ENCODE data around the gene FZD7.

FZD7 gene

GRCh38 chr2:202033317-202034248 lies at the start of gene FZD7:
Gene FZD7 (plus strand): TSS chr2:202033855. CDS start chr2:202034648, 793 bp downstream.
- DNase-seq (ENCODE audit: low read depth in 2 of 2) = peak; percentile 58 to 69

GRCh38 chr2:201984333-201984732 lies 49.3 kb upstream of the FZD7 start:
- DNase-seq (ENCODE audit: low read depth in 2 of 2) = no peak

- DNase-seq (ENCODE audit: low read depth in 2 of 2) = no peak
Measured at GRCh38 chr2:201984800-201985525, 48.7 kb upstream of the FZD7 start.

- DNase-seq (ENCODE audit: low read depth in 2 of 2) = no peak
Measured at GRCh38 chr2:201985728-201986462, 47.8 kb upstream of the FZD7 start.

- DNase-seq (ENCODE audit: low read depth in 2 of 2) = no peak
Measured at GRCh38 chr2:201986463-201986735, 47.3 kb upstream of the FZD7 start.

GRCh38 chr2:201987426-201987825 lies 46.2 kb upstream of the FZD7 start:
- no peak for DNase-seq (ENCODE audit: low read depth in 2 of 2)

GRCh38 chr2:201990069-201990468 lies 43.6 kb upstream of the FZD7 start:
- DNase-seq (ENCODE audit: low read depth in 2 of 2) = no peak

- no peak for DNase-seq (ENCODE audit: low read depth in 2 of 2)
Measured at GRCh38 chr2:201992960-201993359, 40.7 kb upstream of the FZD7 start.

GRCh38 chr2:201994973-201995638 lies 38.5 kb upstream of the FZD7 start:
- DNase-seq (ENCODE audit: low read depth in 2 of 2) = no peak

GRCh38 chr2:201996006-201996405 lies 37.6 kb upstream of the FZD7 start:
- DNase-seq (ENCODE audit: low read depth in 2 of 2) = no peak

- DNase-seq (ENCODE audit: low read depth in 2 of 2) = no peak
Measured at GRCh38 chr2:201996679-201997314, 36.9 kb upstream of the FZD7 start.

- no peak for DNase-seq (ENCODE audit: low read depth in 2 of 2)
Measured at GRCh38 chr2:201999279-201999678, 34.4 kb upstream of the FZD7 start.

GRCh38 chr2:202001826-202002225 lies 31.8 kb upstream of the FZD7 start:
- DNase-seq (ENCODE audit: low read depth in 2 of 2) = no peak

- no peak for DNase-seq (ENCODE audit: low read depth in 2 of 2)
Measured at GRCh38 chr2:202002381-202002780, 31.3 kb upstream of the FZD7 start.

GRCh38 chr2:202005272-202005887 lies 28.3 kb upstream of the FZD7 start:
- no peak for DNase-seq (ENCODE audit: low read depth in 2 of 2)

- DNase-seq (ENCODE audit: low read depth in 2 of 2) = no peak
Measured at GRCh38 chr2:202006301-202006700, 27.4 kb upstream of the FZD7 start.

- DNase-seq (ENCODE audit: low read depth in 2 of 2) = no peak
Measured at GRCh38 chr2:202007015-202007982, 26.4 kb upstream of the FZD7 start.

- DNase-seq (ENCODE audit: low read depth in 2 of 2) = no peak
Measured at GRCh38 chr2:202007983-202008354, 25.7 kb upstream of the FZD7 start.

- DNase-seq (ENCODE audit: low read depth in 2 of 2) = no peak
Measured at GRCh38 chr2:202009019-202009481, 24.6 kb upstream of the FZD7 start.

GRCh38 chr2:202009581-202009980 lies 24.1 kb upstream of the FZD7 start:
- DNase-seq (ENCODE audit: low read depth in 2 of 2) = no peak
